ENCODE results near the gene C4orf50. TPM values are rescaled to one million over a fixed set of nuclear protein-coding genes. Genes with fewer than 3 reads are reported as not detected.

Gene C4orf50
- total RNA-seq, 1 experiment from 2014 or later = 0.17 TPM

GRCh38 chr4:6046526-6047129, 28.4 kb upstream of the C4orf50 start:
- Histone ChIP-seq H3T11ph (ENCODE audit: low read length) (no peak overlapping the region), H2BK15ac (ENCODE audit: low read depth, low read length) (no peak overlapping the region), H3K4me1 (ENCODE audit: insufficient read depth, low read length) (no peaks in the 10 kb centered on the region), H3K4me2 (ENCODE audit: insufficient read depth, insufficient read length, low read length) (no peak overlapping the region), H3K56ac (ENCODE audit: insufficient read length, low read depth, low read length) (no peak overlapping the region), H4K20me1 (ENCODE audit: control insufficient read depth, insufficient read depth, insufficient read length) (no peaks in the 10 kb centered on the region), H2BK12ac (ENCODE audit: insufficient read length, low read depth, low read length) (no peak overlapping the region), H3K27ac (ENCODE audit: insufficient read length, low read depth, low read length) (no peak overlapping the region), H3K18ac (ENCODE audit: insufficient read length, low read depth, low read length) (no peak overlapping the region), H3K9me3 (ENCODE audit: control insufficient read depth, low read depth, low read length) (no peaks in the 10 kb centered on the region), H3K79me1 (ENCODE audit: insufficient read depth, low read depth, low read length, poor library complexity, severe bottlenecking) (no peaks in the 10 kb centered on the region), H4K8ac (replicated peaks; ENCODE audit: insufficient read length, low read depth, low read length) (no peak overlapping the region), H3K23me2 (ENCODE audit: insufficient read length, low read depth, low read length, poor library complexity, severe bottlenecking) (no peaks in the 10 kb centered on the region), H2BK5ac (ENCODE audit: insufficient read length, low read length) (no peak overlapping the region), H4K91ac (ENCODE audit: insufficient read length, low read depth, low read length) (no peak overlapping the region), H3K9ac (ENCODE audit: extremely low read depth, insufficient read length, low read length) (no peak overlapping the region), H2BK120ac (ENCODE audit: low read depth, low read length, poor library complexity, severe bottlenecking) (no peak overlapping the region), H3K79me2 (ENCODE audit: insufficient read depth, low read length) (no peaks in the 10 kb centered on the region), H2AFZ (ENCODE audit: low read length) (no peak overlapping the region), H4K5ac (ENCODE audit: insufficient read length, low read depth, low read length) (no peak overlapping the region), H2BK20ac (ENCODE audit: low read depth, low read length, poor library complexity, severe bottlenecking) (no peak overlapping the region), H3K27me3 (ENCODE audit: insufficient read depth, low read length) (no peaks in the 10 kb centered on the region), H3K14ac (ENCODE audit: insufficient read depth, low read length) (no peak overlapping the region), H3K23ac (ENCODE audit: insufficient read length, low read depth, low read length) (no peak overlapping the region), H2AK5ac (ENCODE audit: insufficient read length, low read length) (no peak overlapping the region), H3K4ac (ENCODE audit: low read depth, low read length) (no peak overlapping the region)
- Mint-ChIP-seq H3K36me3 (ENCODE audit: insufficient read depth in 1 of 3, low read depth in 3 of 3) (no peaks in the 10 kb centered on the region), H3K9me3 (no peaks in the 10 kb centered on the region), H3K27me3 (ENCODE audit: low read depth) (peaks cover 5% of the 10 kb centered on the region; the same call in 1 of the 2 replicates), H3K4me1 (peaks cover 4 to 8% of the 10 kb centered on the region in 2 experiments; a peak in 3 of 4 replicates), H3K27ac (no peak overlapping the region), H3K4me3 (no peak overlapping the region)
- no peak for DNase-seq
- WGBS (ENCODE audit: extremely low coverage, insufficient read length, low lambda C conversion rate) = no CpG with 5 or more reads among the region's 14 CpGs
- TF ChIP-seq CTCF (conservative IDR thresholded peaks at IDR 0.05) = no peak

Data from H9 (cell line).